Activated T-cell treated with anti-CD3 and anti-CD28 coated beads, Interleukin-2, amount 50 U/mL, for 1 hour (primary cell): ENCODE results near the gene MNX1.

Source experiments
- DNase-seq: peaks from one replicate; pipeline ENCODE4 v3.0.0-alpha.2; 2020

The MNX1 gene

DNA sequence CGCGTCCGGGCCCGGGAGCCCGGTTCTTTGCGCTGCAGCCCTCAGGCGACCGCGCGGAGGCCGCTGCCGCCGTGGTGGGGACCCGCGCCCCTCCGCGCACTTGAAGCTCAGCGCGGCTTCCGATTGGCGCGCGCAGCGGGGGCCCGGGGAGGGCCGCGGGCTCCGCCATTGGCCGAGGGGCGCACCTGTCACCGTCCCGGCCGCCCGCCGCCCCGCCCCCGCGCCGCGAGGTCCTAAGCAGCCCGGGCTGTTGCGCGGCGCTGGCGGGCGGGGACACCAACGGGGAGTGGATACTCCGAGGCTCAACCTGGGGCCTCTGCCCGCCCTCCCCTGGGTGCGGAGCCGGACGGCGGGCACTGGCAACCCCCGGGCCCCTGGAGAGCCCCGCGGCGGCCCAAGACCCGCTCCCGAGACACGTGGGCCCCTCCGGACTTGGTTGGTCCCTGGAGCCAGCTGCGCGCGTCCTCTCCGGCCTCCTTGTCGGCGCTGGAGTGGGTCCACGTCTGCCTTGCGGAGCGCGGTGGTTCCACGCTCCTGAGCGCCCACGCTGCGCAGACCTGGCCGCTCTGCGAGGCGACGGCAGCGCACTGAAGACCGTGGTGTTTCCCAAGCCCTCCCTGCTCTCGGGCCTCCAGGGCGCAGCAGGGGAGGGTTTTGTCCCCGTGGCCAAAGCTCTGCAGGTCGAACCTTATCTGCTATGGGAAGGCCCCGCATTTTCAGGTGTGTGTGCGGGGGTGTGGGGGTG is at the start of gene MNX1:
Gene MNX1 (minus strand): TSS at position 76 of the 745 bp plus-strand sequence. CDS start 313 bp downstream, outside the sequence.
- DNase-seq: peak; percentile 48

DNA sequence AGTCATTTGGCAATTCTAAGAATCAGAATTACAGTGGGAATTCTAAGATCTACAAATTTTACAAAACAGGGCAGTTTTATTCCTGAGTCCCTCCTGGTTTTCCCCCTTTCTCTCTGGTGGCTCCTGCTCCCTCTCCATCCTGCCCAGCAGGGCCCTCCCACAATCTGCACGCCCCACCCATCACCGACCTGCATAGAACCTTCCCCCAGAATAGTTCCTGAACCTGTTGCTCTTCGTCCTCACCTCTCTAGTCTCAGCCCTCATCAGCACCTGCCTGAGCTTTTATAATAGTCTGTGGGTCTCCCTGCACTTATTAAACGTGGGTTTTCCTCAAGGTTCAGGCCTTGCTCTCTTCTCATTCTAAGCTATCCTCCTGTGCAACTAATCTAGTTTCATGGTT is 49.1 kb upstream of the MNX1 start:
- DNase-seq: no peak

DNA sequence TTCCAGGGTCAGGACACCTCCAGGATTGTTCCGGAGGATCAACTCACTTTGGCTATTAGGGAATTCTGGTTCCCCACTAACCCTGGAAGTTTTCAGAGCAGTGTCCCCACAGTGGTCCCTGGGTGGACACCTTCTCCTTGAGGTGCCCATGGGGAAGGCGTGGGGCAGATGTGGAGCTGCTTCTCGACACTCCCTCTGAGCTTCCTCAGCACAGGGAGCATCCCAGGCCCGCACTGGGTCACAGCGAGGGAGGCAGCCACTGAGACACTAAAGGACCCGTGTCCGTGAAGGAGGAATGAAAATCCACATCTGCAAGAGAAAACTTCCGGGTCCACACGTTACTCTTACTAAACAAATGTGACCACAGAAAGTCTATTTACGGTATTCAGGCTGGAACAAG is 48.2 kb upstream of the MNX1 start:
- no peak for DNase-seq

DNA sequence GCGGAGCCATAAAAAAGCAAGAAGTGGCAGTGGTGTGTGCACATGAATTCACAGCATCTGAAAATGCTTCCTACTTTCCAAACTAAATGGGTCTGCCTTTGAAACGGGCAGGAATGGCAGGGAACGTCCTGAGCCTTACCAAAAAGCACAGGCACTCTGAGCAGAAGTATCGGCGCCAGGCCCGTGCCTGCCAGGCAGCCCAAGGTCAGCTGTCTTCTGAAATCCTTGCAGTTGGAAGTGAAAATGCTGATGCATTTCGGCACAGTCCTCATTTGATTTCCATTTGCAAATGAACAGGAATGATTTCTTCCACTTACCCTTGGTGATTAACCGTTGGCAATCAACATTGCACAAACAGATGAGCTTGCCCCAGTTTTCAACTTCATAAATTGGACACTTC is 47.6 kb upstream of the MNX1 start:
- no peak for DNase-seq

DNA sequence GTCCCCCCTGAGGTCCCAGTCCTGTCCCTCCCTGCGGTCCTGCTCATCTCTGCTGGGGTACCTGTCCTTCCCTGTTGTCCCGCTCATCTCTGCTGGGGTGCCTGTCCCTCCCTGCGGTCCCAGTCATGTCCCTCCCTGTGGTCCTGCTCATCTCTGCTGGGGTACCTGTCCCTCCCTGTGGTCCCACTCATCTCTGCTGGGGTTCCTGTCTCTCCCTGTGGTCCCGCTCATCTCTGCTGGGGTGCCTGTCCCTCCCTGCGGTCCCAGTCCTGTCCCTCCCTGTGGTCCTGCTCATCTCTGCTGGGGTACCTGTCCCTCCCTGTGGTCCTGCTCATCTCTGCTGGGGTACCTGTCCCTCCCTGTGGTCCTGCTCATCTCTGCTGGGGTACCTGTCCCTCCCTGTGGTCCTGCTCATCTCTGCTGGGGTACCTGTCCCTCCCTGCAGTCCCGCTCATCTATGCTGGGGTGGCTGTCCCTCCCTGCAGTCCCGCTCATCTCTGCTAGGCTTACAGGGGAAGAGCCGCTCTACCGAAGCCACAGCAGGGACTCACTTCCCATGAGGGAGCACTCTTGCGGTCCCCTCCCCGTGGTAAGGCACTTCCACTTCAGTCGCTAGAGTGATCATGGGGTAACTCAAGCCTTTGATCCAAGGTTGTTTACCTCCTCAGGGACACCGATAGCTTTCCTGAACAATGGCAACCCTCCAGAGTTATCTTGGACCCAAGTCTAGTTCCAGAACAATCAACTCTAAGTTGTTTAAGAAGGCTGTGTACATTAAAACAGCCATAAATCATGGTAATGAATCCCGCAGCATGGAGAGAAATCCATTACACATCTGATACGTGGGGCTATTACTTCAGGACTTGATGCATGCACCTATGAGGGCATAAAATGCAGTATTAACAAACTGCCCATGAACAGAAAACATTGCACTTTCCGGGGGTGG is 46.8 kb upstream of the MNX1 start:
- no peak for DNase-seq

DNA sequence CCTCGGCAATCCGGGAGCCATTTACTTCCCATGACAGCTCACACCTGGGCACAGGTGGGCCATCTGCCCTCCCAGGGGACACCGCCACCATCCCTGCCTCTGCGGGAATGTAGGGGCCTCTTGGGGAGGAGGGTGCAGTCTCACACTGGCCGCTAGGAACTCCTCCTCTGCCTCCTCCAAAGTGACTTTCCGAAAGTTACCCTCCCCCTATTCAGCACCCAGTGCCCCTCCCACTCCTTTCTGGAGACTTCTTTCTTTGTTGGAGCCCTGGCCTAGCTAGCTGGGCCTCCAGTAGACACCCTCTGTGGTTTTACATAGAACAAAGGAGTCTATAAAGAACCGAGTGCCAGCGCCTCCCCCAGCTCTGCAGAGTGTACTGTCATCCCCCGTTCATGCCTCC is 45.8 kb upstream of the MNX1 start:
- DNase-seq: no peak

DNA sequence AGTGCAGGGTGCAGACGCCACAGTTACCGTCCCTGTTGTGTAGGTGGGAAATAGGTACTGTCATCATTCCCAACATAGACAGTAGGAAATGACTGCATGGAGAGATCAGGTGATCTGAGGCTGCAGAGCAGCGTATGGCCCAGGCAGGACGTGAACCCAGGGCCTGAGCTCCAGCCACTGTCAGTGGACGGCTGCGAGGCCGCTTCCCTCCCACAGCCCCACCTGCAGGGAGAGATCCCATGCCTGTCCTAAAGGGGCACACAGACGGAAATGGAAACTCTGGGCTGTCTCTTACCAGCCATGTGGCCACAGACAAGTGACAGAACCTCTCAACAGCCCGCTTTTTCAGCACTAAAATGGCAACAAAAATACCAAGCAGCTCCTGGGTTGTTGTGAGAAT is 44.5 kb upstream of the MNX1 start:
- no peak for DNase-seq

DNA sequence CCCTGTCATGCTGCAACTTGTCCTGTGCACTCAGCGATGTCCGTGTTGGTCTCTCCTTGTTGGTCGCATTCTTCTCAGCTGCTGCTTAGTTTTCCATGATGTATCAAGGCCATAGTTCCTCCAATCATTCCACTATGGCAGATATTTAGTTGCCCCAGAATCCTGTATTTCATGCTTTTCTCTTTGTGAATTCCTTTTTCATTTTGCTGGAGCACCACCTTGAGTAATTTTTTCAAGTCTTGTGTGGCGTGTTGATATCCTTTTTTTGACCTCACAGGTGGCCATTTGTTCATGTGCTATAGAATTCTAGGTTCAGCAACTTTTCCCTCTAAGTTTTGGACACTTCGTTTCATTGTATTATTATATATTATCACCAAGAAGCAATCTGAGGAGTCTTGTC is 42.7 kb upstream of the MNX1 start:
- no peak for DNase-seq

DNA sequence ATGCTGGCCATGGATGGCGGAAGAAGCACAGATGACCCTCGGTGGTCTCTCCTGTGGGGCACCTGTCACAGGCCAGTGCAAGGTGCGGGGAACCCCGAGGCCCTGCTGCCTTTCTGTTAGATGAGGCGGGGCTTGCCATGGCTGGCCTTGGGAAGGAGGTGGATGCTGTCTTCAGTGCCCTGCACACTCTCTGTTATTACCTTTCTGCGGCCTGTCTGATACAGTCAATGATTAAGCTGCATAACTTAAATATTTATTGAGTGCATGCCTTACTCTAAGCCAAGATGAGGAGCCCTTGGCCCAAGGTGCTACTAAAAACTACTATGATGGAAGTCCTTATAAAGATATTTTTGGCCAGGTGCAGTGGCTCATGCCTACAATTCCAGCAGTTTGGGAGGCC is 36.7 kb upstream of the MNX1 start:
- no peak for DNase-seq

DNA sequence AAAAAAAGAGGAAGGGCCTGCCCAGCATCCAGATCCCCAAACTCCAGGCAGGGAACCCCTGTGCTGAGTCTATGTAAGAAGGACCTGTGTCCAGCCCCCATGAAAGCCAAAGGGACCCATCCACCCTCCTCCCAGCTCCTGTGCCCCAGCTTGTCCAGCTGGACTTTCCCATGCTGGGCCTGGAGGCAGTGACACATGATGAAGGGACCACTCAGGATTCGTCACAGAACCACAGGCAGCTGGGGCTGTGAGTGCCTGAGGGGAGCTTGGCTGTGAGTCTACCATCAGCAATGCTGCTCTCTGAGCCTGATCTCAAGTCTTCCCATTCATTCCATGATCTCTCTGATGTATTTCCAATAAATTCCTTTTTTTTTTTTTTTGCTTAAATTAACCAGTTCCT is 36.2 kb upstream of the MNX1 start:
- no peak for DNase-seq

DNA sequence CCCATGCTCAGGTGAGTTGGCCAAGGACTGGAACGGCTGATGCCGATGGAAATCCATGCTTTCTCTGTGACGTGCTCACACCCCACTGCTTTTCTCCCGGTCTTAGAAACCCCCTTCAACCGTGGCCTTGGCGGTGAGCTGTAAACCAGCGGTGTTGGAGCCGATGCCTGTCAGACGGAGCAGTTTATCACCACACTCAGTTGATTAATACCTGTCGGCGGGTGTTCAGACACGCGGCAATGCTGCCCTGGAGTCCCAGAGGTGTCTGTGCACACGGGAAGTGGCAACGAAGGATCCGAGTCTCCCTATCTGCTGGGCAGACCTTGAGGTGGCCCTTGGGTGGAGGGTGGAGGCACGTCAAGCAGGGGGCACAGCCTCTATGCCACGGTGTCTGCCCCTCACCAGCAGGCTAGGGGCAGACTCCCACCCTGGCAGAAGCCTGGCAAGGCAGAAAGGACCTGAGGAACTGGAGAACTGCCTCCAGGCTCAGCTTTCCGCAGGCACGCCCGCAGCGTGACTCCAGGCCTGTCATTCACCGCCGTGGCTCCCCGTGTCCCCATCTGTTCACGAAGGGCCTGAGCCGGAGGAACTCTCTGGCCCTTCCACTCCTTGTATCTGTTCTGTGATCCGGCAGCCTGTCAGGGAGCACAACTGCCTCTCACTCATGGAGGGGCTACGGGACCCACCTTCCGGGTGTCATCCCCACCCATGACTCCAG is 34.6 kb upstream of the MNX1 start:
- DNase-seq: no peak

DNA sequence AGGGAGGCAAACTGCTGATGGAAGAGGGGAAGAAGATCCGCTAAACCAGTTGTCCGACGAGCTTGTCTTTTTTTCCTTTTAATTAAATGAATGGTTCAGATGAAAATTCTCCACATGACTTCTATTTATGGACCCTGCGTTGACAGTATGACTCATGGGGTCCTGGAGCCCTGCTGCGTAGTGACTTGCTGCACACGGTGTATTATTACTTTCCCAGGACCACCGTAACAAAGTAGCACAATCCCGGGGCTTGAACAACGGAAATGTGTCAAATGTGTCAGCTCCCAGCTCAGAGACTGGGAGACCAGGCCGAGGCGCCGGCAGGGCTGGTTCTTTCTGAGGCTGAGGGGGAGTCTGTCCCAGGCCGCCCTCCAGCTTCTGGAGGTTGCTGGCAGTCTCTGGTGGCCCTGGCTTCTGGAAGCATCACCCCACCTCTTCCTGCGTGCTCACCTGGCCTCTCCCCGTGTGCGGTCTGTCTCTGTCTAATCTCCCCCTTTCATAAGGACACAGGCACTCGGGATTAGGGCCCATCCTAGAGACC is 33.8 kb upstream of the MNX1 start:
- DNase-seq: no peak

DNA sequence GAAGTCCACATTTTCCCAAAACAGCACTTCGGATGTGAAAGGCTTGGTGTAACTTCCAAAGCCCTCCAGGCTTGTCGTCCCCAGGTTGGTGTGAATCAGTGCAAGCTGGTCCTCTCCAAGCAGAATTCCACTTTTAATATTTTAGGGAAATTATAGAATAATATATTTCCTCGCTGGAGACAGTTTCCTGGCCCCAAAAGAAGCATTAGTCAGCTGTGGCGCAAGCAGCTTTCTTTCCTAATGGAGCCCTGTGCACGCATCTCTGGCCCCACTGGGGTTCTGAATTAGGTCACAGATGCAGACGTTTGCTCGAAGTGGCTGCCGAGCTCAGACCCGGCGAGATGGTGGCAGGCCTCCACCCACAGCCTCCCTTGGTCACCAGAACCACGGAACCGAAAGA is 33.3 kb upstream of the MNX1 start:
- DNase-seq: no peak

DNA sequence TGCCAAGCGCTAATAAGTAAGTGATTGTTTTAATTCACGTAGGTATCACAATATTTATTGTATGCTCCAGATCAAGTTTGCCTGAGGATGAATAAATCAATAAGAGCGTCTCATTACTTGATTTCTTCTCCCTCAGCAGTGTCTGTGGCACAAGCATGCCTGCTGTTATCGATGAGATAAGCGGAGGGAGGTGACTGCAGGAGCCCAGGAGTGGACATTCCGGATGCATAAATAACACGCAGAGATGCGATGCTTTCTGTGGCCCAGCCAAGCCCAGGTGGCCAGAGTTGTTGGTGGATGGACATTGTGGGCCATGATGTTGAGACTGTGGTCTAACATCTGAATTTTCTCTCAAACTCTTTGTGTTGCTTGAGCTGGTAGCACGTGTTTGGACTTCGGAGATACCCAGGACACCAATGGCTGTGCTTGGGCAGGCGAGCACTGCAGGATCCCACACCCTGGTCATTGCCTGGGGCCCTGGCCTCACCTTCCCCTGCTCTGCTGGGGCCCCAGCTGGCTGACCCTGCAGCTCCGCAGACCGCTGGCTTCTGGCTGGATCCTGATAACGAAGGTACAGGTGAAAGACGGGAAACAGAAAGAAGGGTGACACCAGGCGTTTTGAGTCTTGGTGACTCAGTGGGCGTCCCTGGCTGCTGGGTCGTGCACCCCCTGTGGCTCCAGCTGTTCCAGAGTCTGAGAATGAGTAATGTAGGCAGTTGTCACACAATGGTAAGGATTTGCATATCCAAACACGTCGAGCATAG is 31.2 kb upstream of the MNX1 start:
- DNase-seq: no peak

DNA sequence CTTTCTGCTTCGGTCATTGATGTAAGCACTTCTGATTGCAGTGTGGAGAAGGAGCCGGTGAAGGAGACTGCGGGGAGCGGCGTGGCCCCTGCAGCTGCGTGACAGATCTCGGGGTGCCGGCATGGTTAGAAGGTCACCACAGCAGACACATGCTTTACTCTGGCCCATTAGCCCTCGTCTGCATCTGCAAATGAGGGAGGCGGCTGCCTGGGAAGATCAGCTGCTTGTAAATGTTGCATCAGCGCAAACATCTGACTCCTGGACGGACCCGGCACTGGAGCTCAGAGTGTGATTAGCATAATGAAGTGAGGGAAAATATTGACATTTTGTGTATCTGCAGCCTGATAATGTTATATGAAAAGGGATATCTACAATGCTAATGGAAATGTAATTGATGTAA is 30.5 kb upstream of the MNX1 start:
- no peak for DNase-seq

DNA sequence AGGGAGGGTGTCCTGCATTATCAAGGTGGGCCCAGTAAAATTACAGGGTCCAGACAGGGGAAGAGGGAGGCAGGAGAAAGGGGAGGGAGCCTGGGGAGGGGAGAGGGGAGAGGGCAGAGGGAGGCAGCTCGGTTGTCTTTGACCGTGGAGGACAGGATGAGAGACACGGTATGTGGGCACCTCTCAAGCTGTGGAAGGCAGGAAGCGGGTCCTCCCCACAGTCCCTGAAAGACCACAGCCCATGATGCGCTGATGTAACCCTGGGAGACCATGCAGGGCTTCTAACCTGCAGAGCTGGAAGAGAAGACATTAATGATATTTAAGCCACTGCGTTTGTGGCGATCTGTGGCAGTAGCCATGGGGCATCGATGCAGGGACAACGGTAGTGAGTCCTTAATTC is 27.2 kb upstream of the MNX1 start:
- no peak for DNase-seq

DNA sequence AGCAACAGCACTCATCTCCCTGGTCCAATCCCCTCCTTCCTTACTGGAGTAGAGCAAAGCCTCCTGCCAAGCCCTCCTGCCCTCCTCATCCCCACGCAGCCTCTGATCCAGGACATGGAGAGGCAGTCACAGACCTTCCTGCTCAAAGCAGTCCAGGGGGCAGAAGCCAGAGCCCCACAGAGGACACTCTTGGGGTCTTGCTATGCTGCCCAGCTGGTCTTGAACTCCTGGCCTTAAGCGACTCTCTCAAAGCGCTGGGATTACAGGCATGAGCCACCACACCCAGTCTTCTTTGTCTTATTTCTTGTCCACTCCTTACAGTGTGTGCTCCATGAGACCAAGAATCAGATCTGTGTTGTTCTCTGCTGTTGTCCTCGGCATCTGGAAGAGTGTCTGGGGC is 26.6 kb upstream of the MNX1 start:
- DNase-seq: no peak

DNA sequence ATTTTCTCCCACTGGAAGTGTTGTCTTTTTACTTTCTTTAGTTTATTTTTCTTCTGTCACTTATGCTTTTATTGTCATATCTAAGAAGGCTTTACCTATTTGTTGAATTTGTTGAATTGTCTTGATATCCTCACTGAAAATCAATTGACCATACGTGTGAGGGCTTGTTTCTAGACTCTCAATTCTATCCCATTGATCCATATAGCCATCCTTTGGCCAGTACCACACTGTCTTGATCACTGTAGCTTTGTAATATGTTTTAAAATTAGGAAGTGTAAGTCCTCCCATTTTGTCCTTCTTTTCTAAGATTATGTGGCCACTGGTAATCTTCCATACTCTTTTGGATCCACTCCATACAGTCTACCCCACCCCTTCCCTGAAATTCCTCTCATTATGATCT is 25.5 kb upstream of the MNX1 start:
- no peak for DNase-seq

DNA sequence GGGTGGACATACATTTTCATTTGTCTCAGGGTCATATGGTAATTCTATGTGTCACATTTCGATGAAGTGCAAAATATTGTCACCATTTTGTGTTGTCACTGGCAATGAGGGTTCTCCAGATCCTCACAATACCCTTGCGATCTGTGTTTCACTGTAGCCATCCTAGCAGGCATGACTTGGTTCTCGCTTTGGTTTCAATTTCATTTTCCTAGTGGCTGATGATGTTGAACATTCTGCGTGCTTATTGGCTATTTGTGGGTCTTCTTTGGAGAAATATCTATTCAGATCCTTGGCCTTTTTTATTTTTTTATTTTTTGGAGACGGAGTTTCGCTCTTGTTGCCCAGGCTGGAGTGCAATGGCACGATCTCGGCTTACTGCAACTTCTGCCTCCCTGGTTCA is 24.8 kb upstream of the MNX1 start:
- DNase-seq: no peak

DNA sequence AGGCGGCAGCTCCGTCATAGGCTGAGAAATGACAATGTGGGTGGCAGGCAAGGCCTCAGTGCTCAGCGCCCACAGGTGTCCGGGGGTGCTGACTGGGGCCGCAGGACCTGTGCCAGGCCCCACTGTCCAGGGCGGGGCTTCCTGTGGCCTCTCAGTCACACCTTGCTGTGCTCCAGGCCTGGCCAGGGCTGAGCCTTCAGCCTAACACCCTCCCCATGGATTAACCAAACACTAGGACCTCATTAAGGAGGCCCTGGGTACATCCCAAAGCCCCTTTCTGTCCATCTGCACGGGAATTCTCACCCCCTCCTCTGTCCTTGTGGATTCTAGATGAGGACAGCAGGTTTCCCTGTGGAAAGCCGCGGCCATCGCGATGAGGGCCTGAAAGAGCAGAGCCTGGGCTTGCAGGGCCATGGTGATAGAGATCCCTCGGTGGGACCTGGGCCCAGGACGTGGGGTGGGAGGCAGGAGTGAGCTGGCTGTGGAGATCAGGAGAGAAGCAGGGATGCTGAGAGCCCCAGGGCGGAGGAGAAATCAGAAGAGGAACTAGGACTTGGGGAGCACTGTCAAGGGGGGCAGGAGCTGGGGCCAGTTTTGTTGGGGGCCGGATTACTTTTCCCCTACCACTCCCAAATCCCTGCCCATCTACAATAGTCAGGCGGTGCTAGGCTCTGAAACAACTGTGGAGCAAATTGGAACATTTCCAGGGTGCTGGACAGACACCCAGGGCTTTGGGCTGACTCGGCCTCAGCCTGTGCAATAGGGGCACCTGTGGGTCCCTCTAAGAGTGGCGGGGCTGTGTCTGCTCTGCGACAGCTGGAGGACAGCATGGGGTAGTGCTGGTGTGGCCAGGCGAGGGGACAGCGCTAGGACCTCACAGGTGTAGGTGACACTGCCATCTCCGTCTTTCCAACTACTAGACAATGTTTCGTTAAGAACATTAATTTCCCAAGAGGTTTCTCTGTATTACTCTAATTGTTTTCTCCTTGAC is 23.3 kb upstream of the MNX1 start:
- DNase-seq: no peak
